Activated CD4-positive, alpha-beta T cell treated with anti-CD3 and anti-CD28 coated beads for 24 hours (primary cell): ENCODE data around the gene FAM222A.

ENCODE experiments used
- DNase-seq, 2 donors: peaks; one replicate each; pipeline ENCODE4 v3.0.0-alpha.2; 2020; ENCODE audit warnings: low read depth in 2 of 2

Gene FAM222A

GRCh38 chr12:109738209-109738608, 24.6 kb downstream of the FAM222A start:
- no peak for DNase-seq

DNA sequence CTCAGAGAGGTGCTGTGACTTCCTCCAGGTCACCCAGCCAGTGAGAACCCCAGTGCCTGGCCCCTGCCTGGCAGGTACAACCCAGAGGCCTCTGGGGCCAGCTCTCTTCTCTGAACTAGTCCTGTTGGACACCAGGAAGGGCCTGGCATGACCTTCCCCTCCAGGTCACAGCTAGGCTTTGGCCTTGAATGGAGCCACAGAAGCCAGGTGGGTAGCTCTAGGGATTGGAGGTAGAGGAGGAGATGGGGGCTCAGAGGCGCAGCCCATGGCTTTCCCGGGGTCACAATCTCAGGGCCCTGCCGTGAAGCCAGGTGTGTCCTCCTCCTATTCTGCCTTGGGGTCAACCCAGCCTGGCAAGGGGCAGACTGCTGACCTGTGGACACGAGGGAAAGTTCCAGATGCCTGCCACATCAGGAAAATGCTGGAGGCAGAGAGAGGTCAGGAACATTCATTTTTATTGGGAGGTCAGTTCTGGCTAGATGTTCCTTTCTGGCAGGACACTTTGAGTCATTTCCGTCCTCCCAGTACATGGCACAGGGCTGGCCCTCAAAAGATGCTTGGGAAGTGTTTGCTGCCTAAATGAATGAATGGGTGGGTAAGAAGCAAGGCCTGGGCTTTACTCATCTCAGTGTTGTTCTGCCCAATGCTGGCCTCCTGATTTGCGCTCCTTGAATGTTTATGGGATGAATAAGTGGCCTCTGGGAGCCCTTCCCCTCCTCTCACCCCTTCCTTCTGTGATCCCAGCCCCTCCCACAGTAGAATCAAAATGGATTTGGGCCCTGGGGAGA, 25.4 kb downstream of the FAM222A start:
- DNase-seq, result no peak

DNA sequence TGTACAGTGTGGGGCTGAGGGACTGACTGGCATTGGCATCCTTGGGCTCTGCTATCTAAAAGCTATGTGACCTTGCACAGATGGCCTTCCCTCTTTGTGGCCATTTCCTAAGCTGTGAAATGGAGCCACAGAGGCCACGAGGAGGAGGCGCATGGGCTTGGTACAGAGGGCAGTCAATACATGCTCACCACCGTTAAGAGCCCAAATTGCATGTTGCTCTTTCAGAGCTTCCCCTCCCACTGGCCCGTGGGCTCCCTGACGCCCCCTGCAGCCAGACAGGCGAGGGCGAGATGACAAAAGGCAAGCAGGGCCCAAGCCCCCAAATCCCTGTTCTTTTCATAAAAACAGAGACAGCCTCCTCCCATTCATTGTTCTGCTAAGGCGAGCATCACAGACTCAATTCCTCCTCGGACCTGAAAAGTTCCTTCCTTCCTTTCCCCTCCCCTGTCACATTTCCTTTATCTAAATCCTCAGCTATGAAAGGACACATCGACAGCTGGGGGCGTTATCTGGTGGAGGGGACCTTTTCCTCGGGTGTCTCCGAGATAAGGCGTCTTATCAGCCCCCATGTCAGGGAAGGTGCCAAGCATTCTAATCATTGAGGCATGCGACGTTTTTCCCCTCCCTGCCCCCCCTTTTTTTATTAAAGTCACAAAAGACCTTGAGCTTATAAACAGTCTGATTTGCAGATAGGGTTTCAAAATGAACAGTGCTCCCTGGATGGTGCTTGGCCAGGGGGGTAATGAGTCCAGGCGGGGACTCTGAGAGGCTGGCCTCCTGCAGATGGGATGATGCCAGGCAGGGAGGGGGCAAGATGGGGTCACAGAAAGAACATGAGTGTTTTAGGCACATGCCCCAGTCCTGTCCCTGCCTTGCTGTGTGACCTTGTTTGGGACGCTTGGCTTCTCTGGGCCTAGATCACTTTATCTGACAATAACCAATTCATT, 26.4 kb downstream of the FAM222A start:
- DNase-seq, result no peak

DNA sequence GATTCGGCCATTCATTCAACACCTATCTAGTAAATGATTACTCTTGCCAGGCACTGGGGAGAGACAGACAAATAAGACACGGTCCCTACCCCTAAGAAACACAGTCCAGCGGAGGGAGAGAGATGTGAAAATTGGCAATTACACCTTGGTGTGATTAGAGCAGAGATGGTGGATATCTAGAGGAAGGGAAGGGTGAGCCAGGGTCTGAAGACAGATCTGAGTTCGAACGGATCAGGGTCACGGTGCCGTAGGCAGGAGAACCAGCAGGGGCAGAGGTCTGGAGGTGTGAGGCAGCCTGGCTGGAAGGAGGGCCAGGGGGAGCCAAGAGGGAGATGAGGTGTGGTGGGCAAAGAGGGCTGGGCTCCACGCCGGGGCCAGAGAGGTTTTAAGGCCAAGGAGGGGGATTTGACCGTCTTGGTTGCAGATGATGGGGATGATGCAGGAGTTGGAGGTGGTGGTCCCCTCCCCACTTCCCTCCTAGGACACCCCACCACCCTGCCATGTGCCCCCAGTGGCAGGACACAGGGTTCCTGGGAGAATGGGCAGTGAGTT, 27.1 kb downstream of the FAM222A start:
- DNase-seq, result no peak

GRCh38 chr12:109741286-109741969, 27.8 kb downstream of the FAM222A start:
- DNase-seq, result no peak

GRCh38 chr12:109741970-109742703, 28.5 kb downstream of the FAM222A start:
- no peak for DNase-seq

- DNase-seq, result no peak
Measured at GRCh38 chr12:109743076-109743910, 29.7 kb downstream of the FAM222A start.

DNA sequence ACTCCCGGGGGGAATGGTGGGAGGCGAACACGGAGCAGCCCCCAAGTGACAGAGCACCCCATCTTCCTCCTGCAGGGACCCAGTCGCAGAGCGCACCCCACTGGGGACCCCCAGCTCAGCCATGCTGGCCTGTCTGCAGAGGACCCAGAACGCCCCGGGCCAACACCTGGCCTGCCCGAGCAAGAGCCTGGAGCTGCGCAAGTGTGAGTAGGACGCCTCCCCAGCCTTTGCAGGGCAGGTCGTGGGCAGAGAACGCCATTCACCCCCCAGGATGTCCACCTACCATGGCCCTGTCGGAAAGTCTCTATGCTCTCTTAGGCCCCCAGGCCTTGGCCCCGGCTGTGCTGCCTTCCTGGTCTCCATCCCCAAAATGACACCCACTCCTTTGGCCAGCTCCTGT, 30.4 kb downstream of the FAM222A start:
- DNase-seq, result no peak

GRCh38 chr12:109744986-109745942, 31.6 kb downstream of the FAM222A start:
- DNase-seq, result no peak

DNA sequence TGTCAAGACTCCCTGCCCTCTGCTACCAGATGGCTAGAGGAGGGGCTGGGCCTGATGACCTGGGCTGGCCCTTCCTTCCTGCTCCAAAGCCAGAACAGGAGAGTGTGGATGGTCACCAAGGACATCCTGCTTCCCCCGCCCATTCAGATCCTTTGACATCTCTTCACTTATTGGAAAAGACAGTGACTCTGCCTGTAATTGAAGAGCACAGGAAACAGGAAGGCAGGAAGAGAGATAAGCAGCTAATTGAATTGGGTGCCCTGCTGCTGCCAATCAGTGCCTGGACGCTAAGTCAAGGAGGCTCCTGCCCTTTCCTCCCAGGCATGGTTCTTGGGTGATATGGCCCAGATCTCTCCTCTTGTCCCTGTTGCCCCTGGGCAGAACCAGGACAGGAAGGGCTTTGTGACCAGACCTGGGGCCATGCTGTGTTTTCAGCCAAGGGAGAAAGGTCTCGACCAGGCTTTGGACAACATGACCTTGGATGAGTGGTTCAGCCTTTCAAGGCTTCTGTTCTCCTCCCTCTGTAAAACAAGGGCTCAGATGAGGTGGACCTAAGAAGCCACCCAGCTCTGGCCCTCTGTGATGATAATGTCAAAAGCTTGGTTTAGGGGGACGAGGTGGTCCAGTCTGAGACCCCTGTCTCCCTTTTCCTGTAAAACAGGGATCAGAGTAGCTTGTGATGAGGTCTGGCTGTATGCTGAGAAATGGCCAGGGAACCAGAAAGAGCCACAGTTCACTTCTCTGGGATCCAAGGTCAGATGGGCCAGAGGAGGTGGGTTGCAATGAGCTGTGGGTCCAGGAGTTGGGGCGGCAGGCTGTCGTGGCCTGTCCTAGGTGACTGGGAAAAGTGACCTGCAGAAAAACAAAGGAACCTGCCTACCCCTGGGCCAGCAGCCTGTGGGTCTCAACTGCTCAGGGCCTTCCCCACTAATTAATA, 38.8 kb downstream of the FAM222A start:
- no peak for DNase-seq

- no peak for DNase-seq
Measured at GRCh38 chr12:109753054-109753401, 39.4 kb downstream of the FAM222A start.

DNA sequence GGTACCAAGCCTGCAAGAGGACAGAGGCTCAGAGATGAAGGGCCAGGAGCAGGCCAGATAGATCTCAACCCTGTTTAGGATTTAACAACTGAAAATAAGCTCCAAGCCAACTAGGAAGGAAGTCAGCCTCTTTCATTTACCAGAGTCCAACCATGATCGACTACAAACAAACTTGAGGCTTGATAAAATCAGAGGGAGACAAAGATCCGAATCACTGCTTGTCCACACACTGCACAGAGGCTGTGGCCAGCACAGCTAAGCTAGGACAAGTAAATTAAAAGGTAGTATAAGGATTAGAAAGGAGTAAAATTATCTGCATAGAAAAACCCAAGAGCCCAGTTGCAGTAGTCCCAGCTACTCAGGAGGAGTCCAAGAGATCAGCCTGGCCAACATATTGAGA, 40.3 kb downstream of the FAM222A start:
- no peak for DNase-seq

GRCh38 chr12:109756457-109756856, 42.8 kb downstream of the FAM222A start:
- no peak for DNase-seq

- DNase-seq, result no peak
Measured at GRCh38 chr12:109757671-109758265, 44.1 kb downstream of the FAM222A start.

- DNase-seq, result no peak
Measured at GRCh38 chr12:109758426-109759420, 45.1 kb downstream of the FAM222A start.

DNA sequence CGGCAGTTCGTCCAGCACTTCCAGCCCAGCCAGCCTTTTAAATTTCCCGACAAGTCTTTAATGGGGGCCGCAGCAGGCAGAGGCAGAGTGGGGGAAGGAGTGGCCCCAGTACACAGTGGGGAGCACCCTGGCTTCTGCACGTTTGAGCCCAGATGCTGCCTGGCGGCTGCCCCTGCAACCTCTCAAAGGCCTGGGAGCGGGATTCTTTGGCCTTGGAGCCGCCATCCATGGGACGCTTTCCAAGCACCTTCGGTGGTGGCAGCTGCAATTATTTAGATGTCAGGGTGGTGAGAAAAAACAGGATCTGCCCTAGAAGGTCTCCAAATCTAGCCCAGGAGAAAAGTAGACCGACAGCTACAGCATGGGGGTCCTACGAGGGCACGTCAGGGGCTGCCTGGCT, 46.0 kb downstream of the FAM222A start:
- no peak for DNase-seq
